SU-DHL-6 (cell line): Measurements from ENCODE around the gene CITED4.

Experiments
- EZH2phosphoT487 ChIP-seq: fragments of 200-600 bp; sonication (generic), shearing (Covaris generic); conservative IDR thresholded peaks from 2 replicates; pipeline ENCODE4 v1.6.1; 2018; ENCODE audit warnings: mild to moderate bottlenecking, antibody characterized with exemption, low read length, moderate library complexity, mixed read lengths
- TF ChIP-seq, protein P1 (sequence below): fragments of 200-600 bp; sonication (generic); IDR thresholded peaks from one replicate; pipeline ENCODE4 v1.5.1; 2017; ENCODE audit warnings: antibody characterized with exemption, mild to moderate bottlenecking, low read length, moderate library complexity; ENCODE audit not compliant: insufficient read depth, poor library complexity, severe bottlenecking

DNA sequence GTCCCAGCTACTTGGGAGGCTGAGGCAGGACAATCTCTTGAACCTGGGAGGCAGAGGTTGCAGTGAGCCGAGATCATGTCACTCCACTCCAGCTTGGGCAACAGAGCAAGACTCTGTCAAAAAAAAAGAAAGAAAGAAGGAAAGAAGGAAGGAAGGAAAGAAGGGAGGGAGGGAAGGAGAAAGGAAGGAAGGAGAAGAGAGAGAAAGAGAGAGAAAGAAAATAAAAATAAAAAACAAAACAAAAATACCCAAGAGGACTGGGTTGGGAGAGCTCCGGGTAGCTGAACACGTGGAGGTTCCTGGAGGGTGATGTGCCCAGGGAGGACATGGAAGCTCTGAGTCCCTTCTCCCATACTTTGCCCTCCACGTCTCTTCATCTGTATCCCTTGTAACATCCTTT, 45.7 kb upstream of the CITED4 start:
- TF ChIP-seq, protein P1, sequence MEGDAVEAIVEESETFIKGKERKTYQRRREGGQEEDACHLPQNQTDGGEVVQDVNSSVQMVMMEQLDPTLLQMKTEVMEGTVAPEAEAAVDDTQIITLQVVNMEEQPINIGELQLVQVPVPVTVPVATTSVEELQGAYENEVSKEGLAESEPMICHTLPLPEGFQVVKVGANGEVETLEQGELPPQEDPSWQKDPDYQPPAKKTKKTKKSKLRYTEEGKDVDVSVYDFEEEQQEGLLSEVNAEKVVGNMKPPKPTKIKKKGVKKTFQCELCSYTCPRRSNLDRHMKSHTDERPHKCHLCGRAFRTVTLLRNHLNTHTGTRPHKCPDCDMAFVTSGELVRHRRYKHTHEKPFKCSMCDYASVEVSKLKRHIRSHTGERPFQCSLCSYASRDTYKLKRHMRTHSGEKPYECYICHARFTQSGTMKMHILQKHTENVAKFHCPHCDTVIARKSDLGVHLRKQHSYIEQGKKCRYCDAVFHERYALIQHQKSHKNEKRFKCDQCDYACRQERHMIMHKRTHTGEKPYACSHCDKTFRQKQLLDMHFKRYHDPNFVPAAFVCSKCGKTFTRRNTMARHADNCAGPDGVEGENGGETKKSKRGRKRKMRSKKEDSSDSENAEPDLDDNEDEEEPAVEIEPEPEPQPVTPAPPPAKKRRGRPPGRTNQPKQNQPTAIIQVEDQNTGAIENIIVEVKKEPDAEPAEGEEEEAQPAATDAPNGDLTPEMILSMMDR = no peak
- TF ChIP-seq EZH2phosphoT487 = no peak
